HG03045 (cell line): ENCODE measurements around the gene RNLS.

Experiments used
- ATAC-seq: cut with Tn5 transposase; IDR thresholded peaks from one replicate; pipeline ENCODE4 v1.9.1; 2021; ENCODE audit warnings: mild to moderate bottlenecking, moderate library complexity; ENCODE audit not compliant: unreplicated experiment

The RNLS gene

DNA sequence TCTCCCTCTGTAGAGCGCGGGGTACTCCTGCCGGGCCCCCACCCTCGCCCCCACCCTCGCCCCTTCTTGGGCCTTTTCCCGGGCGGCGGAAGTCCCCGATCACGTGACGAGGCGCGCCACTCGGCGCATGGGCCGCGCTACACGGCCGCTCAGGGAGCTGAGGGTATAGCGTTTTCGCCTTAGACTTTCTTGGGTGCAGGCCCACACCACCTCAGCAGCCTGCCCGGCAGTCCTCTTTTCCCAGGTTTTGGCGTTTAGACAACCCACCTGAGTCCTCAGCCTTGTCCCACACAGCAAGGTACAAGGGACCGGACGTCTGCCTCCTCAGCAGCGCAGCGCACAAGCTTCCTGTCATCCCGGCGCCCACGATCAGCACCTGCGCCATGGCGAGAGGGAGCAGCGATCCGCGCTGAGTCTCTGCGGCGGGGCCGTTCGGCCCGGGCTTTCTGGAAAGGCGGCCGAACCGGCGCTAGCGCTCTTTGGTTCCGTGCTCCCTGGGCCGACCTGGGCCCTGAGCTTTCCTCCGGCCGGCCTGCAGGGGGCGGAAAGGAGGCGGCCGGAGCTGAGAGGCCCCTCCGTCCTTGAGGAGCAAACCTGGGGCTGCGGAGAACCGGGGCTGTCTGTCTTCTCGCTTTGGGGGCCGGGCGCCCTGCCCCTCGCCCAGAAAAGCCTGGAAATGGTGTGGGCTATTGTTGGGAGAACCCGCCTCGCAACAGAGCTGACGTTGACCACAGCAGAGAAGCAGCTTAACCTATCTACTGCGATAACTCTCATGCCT lies at the start of gene RNLS:
Gene RNLS, minus strand, starts transcription at position 513 of the 778 bp plus-strand sequence.
- peak; percentile 86 for ATAC-seq

- ATAC-seq, result no peak
Observed at GRCh38 chr10:88624840-88625239, 41.7 kb upstream of the RNLS start.

GRCh38 chr10:88623835-88624234 lies 40.7 kb upstream of the RNLS start:
- ATAC-seq, result no peak

DNA sequence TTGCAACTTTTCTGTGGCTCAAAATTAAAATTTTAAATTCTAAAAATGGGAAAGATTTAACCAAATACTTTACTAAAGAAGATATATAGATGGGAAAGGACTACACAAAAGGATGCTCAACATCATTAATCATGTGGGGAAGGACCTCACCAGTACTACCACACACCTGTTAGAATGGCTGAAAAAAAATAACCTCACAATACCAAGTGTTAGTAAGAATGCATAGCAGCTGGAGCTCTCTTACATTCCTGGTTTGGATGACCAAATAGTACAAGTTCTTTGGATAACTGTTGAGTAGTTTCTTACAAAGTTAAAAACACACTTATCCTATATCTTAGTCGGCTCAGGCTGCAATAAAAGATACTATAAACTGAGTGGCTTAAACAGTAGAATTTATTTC lies 37.3 kb upstream of the RNLS start:
- ATAC-seq, result no peak

DNA sequence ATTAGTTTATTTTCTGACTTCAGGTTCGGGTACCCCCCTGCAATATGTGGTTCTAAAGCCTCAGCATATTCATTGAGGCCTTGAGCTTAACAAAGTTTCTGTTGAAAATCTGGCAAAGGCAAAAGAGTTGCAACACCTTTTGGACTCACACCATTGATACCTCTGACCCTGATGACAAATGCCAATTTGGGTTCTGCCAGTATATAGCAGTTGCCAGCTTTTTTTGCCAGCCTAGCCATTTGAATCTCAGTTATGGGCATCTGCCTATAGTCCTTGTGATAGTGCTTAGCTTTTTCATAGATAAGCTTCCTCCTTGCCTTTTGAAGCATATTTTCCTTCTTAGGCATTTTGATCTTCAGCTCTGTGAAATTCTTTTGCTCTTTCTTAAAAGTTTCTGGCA lies 35.4 kb upstream of the RNLS start:
- ATAC-seq, result no peak

DNA sequence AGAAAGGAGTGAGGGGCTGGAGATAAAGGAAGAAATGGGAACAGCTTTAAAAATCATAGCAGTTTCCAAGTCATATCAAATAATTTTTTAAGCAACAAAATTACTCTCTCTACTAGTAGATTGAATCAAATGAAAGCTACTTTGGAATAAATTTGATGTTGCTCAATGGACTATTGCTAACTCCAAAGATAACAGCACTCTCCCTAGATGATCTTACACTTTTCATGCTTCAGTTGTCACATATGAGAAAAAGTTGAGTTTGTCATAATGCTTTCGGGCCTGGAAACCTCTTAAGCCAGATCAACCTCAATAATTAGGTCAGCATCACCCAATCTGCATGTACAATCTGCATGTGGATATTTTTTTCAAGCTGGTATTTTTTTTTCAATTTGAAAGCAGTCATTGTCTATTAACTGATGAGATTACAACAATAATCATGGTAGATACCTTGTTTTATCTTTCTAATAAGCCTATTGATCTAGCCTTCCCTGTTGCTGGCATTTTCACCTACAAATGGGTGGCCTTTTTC lies 34.7 kb upstream of the RNLS start:
- ATAC-seq, result no peak

- no peak for ATAC-seq
Observed at GRCh38 chr10:88616250-88616977, 33.3 kb upstream of the RNLS start.

DNA sequence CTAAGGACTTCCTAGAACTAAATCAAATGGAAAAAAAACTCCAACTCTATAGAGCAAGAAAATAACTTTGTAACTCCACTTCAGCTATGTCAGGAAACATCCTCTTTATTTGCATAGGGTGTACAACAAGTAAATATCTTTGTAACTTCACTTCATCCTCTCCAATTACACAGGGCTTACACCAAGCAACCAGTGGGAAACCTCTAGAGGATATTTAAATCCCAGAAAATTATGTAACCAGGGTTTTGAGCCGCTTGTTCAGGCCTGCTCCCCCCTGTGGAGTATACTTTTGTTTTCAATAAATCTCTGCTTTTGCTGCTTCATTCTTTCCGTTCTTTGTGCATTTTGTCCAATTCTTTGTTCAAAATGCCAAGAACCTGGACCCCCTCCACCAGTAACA lies 25.7 kb upstream of the RNLS start:
- ATAC-seq, result no peak

GRCh38 chr10:88608052-88608732 lies 25.1 kb upstream of the RNLS start:
- ATAC-seq, result no peak

DNA sequence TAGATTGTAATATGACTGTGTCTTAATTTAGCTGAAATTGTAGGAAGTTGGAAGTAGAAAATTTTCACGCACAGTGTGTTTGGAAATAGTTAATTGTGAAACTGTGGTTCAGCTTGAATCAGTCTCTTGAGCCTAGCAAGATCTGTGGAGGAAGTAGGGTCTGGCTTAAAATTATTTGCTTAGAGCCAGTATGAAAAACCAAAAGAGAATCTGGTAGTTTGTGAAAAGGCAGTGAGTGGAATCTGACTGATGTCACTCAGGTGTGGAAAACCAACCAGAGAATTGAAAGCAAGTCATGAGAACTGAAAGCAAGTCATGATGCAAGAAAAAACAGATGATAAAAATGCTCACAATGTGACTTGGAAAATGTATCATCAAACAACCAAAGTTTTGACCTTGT lies 14.9 kb upstream of the RNLS start:
- ATAC-seq, result peak; percentile 85

GRCh38 chr10:88594482-88594881 lies 11.4 kb upstream of the RNLS start:
- ATAC-seq, result no peak

GRCh38 chr10:88592906-88593305 lies 9.8 kb upstream of the RNLS start:
- ATAC-seq, result no peak

- ATAC-seq, result no peak
Observed at GRCh38 chr10:88592381-88592780, 9.3 kb upstream of the RNLS start.

GRCh38 chr10:88586462-88586861 lies 3.3 kb upstream of the RNLS start, which contains the start of gene LIPJ:
Gene LIPJ, plus strand, starts transcription at chr10:88586762. Its CDS starts 3,926 bp downstream, at chr10:88590688.
- ATAC-seq, result no peak

- ATAC-seq, result no peak
Observed at GRCh38 chr10:88583584-88583957, 453 bp upstream of the RNLS start.

DNA sequence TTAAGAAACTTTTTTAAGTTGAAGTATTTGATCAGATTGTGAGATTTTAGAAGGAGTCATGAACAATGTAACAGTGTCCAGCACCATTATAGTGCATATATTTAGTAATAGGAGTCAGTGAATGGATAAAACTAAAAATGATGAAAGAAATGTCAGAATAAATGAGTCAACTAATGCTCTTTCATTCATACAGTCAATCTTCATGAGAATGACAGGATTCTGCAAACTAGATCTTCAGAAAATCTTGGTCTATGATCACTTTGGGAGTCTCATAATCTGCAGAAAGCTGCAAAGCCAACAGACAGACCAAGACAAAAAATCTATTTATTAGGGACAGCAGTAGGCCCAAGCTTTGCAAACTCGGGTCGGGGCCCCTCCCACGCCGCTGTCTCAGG lies 710 bp downstream of the RNLS start:
- ATAC-seq, result no peak

DNA sequence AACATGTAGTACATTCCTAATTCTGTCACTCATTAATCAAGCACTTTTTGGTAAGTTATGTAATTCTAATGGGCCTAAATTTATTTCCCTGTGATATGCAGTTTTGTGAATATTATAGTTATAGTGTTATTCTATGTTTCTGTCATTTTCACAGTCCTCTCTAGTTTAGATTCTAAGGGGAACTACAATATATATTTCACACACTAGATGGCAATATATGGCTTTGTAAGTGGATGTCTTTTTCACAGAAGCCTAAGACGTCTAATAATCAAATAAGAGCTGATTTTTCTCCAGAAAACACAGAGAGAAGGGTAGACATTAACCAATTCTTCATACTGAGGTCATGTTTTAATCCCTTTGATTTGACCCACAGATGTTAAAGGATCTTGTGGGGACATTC lies 18.0 kb downstream of the RNLS start:
- ATAC-seq, result no peak

DNA sequence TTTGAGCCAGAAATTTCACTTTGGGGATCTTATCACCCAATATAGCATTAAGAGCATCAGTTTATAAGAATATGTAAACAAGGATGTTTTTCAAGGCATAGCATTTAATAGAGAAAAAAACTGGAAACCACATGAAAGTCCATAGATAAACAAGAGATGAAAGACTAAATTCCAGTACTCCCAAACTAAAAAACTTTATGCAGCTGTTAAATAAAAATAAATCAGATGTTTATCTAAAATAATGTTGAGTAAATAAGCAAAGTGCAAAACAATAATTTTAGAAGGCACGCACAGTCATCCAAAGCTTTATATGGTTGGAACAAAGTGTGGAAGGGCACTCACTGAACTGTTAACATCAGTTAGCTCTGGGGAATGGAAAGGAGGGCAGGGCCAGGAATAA lies 21.0 kb downstream of the RNLS start:
- no peak for ATAC-seq

DNA sequence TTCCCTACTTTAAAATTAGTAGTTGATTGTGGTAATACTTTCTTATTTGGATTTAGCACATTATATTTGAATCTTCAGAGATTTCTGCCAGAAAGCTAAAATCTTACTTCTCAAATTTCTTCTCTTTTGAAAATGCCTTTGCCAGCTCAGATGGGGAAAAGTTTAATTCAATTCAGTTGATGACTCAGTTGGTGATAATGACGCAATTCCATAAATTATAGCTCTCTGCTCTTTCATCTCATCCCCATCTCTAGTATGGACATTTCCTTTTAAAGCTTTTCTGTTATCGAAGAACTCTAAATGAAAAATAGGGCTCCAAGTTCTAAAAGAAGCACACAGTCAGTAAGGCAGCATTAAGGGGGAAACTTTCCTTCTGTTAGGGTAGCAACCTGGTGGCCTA lies 25.5 kb downstream of the RNLS start:
- no peak for ATAC-seq

GRCh38 chr10:88557256-88557655 lies 25.9 kb downstream of the RNLS start:
- no peak for ATAC-seq

DNA sequence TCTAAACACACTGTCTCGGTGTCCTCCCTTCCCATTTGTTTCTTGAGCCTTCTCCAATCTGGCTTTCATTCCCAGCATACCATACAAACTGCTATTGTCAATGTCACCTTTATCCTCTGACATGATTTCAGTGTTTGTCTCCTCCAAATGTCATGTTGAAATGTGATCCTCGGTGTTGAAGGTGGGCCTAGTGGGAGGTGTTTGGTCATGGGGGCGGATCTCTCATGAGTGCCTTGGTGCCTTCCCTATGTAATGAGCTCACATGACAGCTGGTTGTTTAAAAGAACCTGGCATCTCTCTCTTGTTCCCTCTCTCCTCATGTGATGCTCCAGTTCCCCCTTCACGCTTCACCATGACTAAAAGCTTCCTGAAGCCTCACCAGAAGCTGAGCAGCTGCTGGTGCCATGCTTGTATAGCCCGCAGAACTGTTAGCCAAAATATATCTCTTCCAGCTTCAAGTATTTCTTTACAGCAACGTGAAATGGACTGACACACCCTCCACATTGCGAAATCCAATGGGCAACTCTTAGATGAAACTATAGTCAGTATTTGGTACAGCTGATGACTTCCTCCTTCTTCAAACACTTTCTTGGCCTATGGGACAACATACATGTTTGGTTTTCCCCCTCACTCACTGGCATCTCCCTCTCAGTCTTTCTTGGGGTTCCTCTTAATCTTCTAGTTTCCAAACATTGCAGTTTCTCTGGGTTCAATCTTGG lies 27.8 kb downstream of the RNLS start:
- no peak for ATAC-seq
